RWPE2 (cell line): ENCODE results near the gene EPB41L4A.

Source experiments
- ATAC-seq: fragments of 200-7000 bp; cut with Tn5 transposase; 3 replicates; pipeline ENCODE4 v1.9.1; 2021; ENCODE audit warnings: low read depth
- DNase-seq: peaks from one replicate; pipeline ENCODE4 v3.0.0-alpha.2; 2020; ENCODE audit warnings: low spot score
- H3K27ac ChIP-seq: fragments of 450-650 bp; 2 replicates; pipeline ENCODE4 v1.5.1; 2017; ENCODE audit warnings: mild to moderate bottlenecking; ENCODE audit not compliant: poor library complexity, severe bottlenecking
- H3K27me3 ChIP-seq: fragments of 250-450 bp; sonication (Bioruptor Pico); 2 replicates; pipeline ENCODE4 v1.5.1; 2021; ENCODE audit warnings: mild to moderate bottlenecking, moderate library complexity; ENCODE audit not compliant: insufficient read depth, poor library complexity, severe bottlenecking
- H3K36me3 ChIP-seq: fragments of 250-450 bp; sonication (Bioruptor Pico); 2 replicates; pipeline ENCODE4 v1.5.1; 2020; ENCODE audit warnings: low read depth, mild to moderate bottlenecking, moderate library complexity
- H3K4me1 ChIP-seq: fragments of 250-450 bp; sonication (Bioruptor Pico); 2 replicates; pipeline ENCODE4 v1.5.1; 2021; ENCODE audit warnings: mild to moderate bottlenecking, moderate library complexity; ENCODE audit not compliant: insufficient read depth, poor library complexity, severe bottlenecking
- H3K4me3 ChIP-seq: fragments of 250-450 bp; sonication (Bioruptor Pico); 2 replicates; pipeline ENCODE4 v1.5.1; 2021; ENCODE audit warnings: mild to moderate bottlenecking, moderate library complexity; ENCODE audit not compliant: severe bottlenecking
- H3K9me3 ChIP-seq: fragments of 250-450 bp; sonication (Bioruptor Pico); 2 replicates; pipeline ENCODE4 v1.5.1; 2021; ENCODE audit warnings: mild to moderate bottlenecking, moderate library complexity; ENCODE audit not compliant: severe bottlenecking
- TF ChIP-seq, protein P1 (sequence below): fragments of 450-650 bp; IDR thresholded peaks from one replicate; pipeline ENCODE4 v1.5.1; 2017; ENCODE audit warnings: mild to moderate bottlenecking, moderate library complexity; ENCODE audit not compliant: poor library complexity, severe bottlenecking

The EPB41L4A gene

DNA sequence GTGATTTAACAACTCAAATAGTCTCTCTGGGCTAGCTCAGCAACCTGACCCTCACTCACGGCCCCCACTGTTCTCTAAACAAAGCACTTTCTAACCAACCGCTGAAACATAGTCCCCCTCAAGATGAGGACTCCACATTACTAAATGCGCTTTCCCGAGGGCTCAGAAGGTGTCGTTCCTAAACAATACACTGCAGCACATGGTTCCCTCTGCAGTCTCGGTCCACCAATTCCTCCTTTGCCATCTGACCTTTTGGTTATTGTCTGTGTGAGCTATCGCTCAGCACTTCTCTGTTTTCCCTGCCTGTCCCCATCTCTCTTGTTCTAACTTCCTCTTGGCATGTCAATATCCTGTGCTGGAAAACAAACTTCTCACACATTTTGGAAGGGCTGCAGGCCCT lies 7.2 kb downstream of the EPB41L4A start:
- H3K4me3 ChIP-seq: no peak overlapping the region
- H3K9me3 ChIP-seq: no peaks in the 10 kb centered on the region
- TF ChIP-seq, protein P1, sequence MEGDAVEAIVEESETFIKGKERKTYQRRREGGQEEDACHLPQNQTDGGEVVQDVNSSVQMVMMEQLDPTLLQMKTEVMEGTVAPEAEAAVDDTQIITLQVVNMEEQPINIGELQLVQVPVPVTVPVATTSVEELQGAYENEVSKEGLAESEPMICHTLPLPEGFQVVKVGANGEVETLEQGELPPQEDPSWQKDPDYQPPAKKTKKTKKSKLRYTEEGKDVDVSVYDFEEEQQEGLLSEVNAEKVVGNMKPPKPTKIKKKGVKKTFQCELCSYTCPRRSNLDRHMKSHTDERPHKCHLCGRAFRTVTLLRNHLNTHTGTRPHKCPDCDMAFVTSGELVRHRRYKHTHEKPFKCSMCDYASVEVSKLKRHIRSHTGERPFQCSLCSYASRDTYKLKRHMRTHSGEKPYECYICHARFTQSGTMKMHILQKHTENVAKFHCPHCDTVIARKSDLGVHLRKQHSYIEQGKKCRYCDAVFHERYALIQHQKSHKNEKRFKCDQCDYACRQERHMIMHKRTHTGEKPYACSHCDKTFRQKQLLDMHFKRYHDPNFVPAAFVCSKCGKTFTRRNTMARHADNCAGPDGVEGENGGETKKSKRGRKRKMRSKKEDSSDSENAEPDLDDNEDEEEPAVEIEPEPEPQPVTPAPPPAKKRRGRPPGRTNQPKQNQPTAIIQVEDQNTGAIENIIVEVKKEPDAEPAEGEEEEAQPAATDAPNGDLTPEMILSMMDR: no peak
- peaks cover 14% of the 10 kb centered on the region for H3K4me1 ChIP-seq
- DNase-seq (no peak), ATAC-seq (no peak)
- H3K36me3 ChIP-seq: no peaks in the 10 kb centered on the region
- peak overlapping the region; percentile 46 for H3K27ac ChIP-seq
- no peaks in the 10 kb centered on the region for H3K27me3 ChIP-seq

DNA sequence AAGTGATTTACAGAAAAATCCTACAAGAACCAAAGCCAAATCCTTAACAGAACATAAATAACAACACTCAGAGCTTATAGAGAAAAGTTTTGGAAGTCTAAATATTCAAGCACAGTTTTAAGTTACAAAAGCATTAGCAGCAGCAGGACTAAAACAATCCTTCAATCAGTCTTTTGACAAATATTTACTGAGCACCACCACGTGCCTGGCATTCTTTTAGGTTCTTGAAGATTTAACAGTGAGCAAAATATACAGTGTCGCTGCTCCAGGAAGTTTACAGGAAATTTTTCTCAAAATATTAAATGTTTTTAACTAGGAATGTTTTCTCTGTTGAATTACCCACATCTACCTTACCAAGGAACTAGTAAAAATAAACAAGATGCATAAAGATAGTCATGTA lies 11.4 kb downstream of the EPB41L4A start:
- no peaks in the 10 kb centered on the region for H3K36me3 ChIP-seq
- no peaks in the 10 kb centered on the region for H3K27me3 ChIP-seq
- H3K9me3 ChIP-seq: no peaks in the 10 kb centered on the region
- H3K4me3 ChIP-seq: no peak overlapping the region
- peaks cover 6% of the 10 kb centered on the region for H3K4me1 ChIP-seq
- H3K27ac ChIP-seq: no peak overlapping the region
- TF ChIP-seq, protein P1: no peak
- ATAC-seq (no peak), DNase-seq (no peak)

DNA sequence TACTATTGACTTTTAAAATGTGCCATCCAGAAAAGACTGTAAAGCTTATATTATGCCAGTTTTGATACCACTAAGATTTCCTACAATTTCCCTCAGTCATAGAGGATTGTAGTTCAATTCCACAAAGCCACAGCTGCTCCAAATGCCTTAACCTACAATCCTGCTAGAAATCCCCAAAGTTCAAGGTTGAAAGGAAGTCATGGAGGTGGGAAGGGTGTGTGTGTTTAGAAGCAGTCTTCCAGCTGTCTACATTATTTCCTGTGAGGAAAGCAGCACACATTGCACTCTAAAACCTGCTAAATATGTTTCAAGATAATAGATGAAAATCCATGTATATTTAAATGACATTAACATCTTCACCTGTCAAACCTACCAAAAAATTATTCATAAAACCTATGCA lies 11.8 kb downstream of the EPB41L4A start:
- ATAC-seq (no peak), DNase-seq (no peak)
- Histone ChIP-seq H3K4me1 (peaks cover 5% of the 10 kb centered on the region), H3K27me3 (no peaks in the 10 kb centered on the region), H3K36me3 (no peaks in the 10 kb centered on the region), H3K27ac (no peak overlapping the region), H3K9me3 (no peaks in the 10 kb centered on the region), H3K4me3 (no peak overlapping the region)
- TF ChIP-seq, protein P1: no peak

DNA sequence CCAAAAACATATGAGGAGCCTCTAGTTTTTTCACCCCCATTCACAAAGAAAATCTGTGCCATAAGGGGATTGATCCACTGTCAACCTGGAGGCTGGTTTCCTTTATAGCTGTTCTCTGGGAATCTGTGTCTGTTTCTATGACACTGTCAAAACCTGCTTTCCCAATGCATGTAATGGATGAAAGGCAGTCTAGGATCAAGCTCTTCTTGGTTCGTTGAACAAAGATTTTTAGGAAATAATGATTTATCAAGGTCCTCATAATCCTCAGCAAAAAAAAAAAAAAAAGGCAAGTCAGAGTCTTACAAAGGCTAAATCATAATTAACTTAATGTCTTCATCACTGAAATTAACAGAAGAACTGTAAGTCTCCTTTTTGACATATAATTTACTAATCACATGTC lies 16.0 kb downstream of the EPB41L4A start:
- no peak for ATAC-seq
- H3K4me3 ChIP-seq: no peak overlapping the region
- H3K27me3 ChIP-seq: no peaks in the 10 kb centered on the region
- H3K27ac ChIP-seq: no peak overlapping the region
- no peaks in the 10 kb centered on the region for H3K36me3 ChIP-seq
- TF ChIP-seq, protein P1: no peak
- H3K4me1 ChIP-seq: no peaks in the 10 kb centered on the region
- no peak for DNase-seq
- H3K9me3 ChIP-seq: no peaks in the 10 kb centered on the region

DNA sequence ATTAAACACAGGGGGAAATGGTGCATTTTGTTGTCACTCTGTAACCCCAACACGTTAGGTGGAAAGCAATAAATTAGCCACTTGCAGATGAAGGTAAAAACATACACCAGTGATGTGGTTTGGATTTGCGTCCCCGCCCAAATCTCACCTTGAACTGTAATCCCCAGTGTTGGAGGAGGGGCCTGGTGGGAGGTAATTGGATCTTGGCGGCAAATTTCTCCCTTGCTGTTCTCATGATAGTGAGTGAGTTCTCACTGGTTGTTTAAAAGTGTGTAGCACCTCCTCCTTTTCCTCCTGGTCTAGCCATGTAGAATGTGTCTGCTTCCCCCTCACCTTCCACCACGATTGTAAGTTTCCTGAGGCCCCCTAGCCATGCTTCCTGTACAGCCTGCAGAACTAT lies 17.2 kb downstream of the EPB41L4A start:
- H3K36me3 ChIP-seq: no peaks in the 10 kb centered on the region
- TF ChIP-seq, protein P1: no peak
- no peak overlapping the region for H3K27ac ChIP-seq
- ATAC-seq: no peak
- no peaks in the 10 kb centered on the region for H3K4me1 ChIP-seq
- no peaks in the 10 kb centered on the region for H3K9me3 ChIP-seq
- no peak overlapping the region for H3K4me3 ChIP-seq
- DNase-seq: no peak
- H3K27me3 ChIP-seq: no peaks in the 10 kb centered on the region
